Stimulated activated naive CD8-positive, alpha-beta T cell treated with anti-CD3 and anti-CD28 coated beads, Interleukin-15, Interleukin-2, amounts not matched to agents 100 U/mL and 50 U/mL, for 24 hours (primary cell): Measurements from ENCODE around the gene LBX2.

ENCODE experiments used
- ATAC-seq: fragments of 150-1000 bp; cut with Tn5 transposase; one replicate; pipeline ENCODE4 v1.10.0; 2021
- DNase-seq: peaks from one replicate; pipeline ENCODE4 v3.0.0; 2021

LBX2 gene, protein sequence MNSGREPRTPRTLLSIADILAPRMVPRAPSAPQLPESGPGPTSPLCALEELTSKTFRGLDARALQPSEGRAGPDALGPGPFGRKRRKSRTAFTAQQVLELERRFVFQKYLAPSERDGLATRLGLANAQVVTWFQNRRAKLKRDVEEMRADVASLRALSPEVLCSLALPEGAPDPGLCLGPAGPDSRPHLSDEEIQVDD

DNA sequence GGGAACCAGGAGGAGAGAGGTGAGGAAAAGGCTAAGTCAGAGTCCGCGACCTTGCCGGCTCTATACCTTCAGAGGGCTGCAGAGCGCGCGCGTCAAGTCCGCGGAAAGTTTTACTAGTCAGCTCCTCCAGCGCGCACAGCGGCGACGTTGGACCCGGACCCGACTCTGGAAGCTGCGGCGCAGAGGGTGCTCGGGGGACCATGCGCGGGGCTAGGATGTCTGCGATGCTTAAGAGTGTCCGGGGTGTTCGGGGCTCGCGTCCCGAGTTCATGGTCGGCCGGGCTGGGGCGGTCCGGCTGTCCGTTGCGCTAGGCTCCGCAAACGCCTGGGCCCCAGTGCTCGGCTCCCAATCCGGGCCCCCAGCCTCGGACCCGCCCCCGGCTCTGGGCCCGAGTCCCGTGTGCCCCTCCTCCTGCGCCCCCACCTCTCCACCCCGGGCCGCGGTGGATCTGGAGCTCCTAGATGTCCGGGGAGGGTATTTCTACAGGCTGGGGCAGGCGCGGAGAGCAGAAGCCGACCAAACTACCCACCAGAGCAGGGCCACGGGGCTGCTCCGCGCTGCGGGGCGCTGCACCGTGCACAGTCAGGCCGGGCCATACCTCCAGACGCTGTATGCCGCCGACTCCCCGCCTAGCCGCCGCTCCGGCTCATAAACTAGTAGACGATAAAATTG, at the start of gene LBX2:
LBX2 (minus strand) TSS at position 337 of the 673 bp plus-strand sequence; CDS start at position 271, 66 bp downstream.
- ATAC-seq, result peak; percentile 38

DNA sequence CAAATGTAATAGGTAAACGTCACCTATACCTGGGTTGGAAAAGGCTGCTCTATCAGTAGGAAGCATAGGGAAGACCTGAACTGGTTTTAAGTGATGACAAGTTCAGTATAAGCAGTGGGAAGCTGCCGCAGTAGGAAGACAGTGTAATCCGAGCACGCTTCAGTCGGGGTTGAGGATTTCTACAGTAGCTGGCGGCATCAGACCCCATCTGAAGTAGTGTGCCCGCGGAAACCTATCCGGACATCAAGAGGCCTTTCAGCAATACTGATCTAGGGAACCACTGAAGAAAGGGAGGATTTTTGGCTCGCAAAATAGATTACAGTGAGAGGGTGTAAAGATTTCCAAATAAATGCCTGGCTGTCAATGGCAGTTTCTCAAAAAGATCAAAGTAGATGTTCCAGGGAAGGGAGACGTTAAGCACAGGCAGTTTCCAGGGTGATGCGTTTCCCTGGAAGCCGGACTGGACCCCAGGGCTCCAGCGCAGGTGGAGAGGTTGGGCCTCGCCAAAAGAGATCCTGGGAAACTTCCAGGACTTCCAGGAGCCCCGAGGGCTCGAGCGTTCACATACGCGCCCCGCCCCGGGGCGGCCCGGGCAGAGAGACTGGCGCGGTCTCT, 49.0 kb upstream of the LBX2 start:
- ATAC-seq, result no peak
- DNase-seq, result no peak

More for the DNA sequence above, at the start of gene LBX2:
- peak; percentile 54 for DNase-seq

DNA sequence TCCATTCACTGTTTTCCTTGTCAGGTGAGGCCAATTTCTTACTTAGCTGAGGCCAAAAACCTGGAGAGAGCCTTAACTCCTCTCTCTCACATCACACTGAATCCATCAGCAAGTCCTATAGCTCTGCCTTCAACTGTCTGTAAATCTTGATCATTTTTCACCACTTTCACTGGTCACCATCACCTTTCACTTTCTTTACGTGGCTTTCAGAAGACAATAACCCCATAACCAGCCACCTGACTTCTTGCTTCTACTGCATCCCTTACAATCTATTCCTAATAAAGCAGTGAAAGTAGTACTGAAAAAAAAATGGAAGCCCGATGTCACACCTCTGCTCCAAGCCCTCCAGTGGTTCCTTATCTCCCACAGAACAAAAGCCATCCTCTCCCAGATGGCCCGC, 46.6 kb upstream of the LBX2 start:
- no peak for DNase-seq
- ATAC-seq, result no peak

DNA sequence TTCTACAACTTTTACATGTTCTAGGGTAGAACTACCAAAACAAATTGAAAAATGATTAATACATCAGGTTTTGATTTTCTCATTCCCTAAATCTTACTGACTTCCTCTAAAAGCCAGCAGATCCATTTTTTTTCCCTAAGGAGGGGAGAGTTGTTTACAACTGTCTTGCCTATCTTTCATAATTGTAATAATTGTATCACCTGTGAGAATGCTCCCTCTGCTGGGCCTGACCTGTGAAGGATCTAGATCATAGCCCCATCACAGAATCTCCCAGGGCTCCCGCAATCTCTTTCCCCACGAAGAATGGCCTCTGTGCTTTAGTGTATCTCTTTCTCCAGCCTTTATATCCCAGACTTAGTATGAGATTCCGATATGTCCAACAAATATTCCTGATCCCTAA, 45.2 kb upstream of the LBX2 start:
- no peak for DNase-seq
- no peak for ATAC-seq

DNA sequence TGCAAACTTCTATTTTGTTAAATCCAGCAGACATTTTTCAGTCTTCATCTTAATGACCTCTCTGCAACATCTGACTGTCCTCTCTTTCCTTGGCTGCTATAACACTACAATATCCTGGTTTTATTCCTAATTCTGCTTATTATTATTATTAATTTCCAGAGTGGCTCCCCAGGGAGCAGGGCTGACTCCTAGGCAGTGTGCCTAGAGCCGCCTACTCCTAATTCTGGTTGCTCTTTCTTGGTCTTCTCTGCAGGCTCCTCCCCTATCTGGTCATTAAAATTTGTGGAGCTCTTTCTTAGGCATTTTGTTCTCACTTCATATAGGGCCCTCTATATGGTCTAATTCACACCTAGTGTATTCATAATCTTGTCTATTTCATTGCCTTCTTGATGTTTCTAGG, 43.6 kb upstream of the LBX2 start:
- ATAC-seq, result no peak

DNA sequence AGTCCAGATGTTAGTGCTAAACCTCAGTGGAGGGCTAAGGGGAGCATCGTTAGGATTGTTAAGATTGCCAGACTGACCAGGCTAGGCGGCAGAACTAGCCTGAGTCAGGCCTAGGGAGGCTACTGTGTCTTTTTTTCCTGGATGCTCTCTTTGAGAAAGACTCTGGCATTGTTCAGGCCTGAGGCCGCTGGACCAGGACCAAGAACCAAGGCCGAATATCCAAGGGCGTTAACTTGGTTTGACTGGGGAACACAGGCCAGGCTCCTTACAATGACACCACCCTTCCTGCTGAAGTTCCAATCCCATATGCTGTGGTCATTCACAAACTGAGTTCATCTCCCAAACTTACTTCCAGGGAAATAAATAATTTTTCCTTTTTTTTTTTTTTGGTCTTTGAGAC, 40.9 kb upstream of the LBX2 start:
- no peak for DNase-seq

More for the DNA sequence above, 43.6 kb upstream of the LBX2 start:
- no peak for DNase-seq

DNA sequence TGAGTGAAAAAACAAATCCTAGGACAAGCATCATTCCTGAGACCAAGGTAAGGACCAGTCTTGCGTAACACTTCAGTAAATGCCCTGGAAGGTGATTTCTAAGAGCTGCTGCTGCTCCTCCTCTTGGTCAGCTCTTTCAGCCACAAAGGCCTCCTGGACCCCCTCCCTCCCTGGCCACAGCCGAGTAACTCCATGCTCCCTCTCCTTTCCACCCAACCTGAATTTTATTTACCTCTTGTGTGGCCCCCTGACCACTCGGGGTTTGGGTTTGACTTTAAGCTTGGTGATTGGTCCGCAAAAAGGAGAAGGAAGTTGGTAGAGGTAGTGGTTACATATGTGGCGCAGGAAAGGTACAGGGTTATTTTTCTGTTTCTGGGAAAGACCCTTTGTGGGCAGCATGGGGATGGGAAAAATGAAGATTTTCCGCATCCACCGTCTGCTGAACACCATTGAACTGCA, 39.5 kb upstream of the LBX2 start:
- no peak for DNase-seq
- ATAC-seq, result no peak

More for the DNA sequence above, 40.9 kb upstream of the LBX2 start:
- no peak for ATAC-seq

DNA sequence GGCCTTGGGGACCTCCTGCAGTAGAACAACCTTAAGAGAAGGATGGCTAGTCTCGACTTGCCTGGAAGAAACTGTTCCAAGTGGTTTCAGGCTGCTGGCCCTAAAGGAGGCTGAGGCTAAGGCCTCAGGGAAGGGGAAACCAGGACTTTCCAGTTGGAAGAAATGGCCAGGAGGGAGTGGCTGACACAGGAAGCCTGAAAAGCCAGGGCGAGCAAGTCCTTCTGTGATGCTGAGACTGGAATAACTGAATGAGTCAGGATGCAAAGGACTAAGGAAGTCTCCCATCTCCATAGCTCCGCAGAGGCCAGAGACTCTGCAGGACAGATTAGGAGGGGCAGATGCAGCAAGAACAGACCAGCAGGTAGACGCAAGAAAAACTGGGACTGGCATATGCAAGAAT, 37.7 kb upstream of the LBX2 start:
- ATAC-seq (no peak), DNase-seq (no peak)

DNA sequence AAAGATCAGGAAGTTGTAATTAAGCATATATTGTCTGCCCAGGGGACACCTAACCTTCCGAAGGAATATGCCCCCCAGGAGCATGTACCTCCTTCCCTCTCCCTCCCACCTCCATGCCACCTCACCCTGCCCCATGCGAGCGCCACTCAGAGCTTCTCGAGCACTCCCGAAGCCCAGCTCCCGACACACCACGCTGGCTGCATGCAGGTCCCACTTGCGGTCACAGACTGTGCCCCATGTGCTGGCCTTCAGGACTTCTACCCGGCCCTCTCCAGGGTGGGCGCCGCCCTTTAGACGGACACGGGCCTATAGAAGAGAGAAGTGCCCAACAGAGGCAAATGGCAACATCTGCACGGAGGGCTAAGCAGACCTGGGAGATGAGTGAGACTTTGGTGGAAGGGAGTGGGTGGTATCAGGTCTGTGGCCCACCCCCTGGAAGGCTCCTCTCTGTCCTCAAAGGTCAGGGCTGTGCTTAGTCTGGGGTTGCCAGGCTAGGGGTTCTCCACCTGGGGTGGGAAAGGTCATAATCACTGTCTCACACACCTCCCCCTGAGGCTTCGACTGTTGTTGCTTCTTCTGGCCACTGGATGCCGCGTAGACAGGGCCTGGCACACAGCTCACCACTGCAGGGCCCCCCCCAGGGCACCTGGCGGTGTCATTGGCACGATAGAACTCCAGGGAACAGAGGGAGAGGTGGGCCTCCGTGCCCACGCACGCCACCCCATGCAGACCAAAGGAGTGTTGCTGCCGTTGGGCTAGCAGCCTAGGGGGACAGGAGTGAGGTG, 37.0 kb upstream of the LBX2 start:
- peak; percentile 68 for ATAC-seq
- no peak for DNase-seq

DNA sequence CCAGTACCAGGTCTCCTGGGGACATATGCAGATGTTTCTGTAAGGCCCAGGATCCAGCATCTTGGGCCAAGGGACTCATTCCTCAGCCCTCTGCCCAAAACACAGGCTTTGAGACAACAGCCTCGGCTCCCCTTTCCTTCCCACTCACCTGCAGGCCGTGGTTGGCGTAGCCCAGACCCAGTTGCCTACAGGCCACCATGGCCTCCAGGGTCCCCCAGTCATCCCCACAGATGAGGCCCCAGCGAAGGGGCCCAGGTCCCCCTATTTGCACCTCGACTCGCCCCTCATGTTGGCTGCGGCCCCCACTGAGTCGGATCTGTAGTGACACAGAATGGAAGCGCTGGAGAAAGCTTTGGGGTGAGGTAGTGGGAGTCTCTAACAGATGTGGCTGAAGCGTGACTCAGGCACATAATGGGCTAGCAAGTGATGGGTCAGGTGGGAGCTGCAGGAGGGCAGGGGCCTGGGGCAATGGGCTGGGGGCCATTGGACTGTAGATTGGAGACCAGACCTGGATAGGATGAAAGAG, 36.1 kb upstream of the LBX2 start:
- DNase-seq, result no peak
- no peak for ATAC-seq

DNA sequence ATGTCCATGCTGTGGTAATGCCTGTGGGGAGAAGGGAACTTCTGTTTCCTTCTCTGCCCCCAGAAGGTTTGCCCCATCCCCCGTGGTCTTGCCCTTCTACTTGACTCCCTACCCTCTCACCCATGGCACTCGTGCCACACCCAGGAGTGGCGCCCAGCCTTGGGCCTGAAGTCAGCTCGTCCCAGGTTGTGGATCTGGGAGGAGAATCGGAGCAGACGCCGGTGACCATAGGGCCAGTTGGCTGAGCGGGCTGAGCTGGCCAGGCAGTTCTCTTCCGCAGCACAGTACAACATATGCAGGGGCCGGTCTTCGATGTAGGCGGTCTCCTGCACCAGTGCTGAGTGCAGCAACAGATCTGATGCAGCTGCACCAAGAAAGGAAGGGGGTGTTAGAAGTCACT, 35.0 kb upstream of the LBX2 start:
- ATAC-seq (no peak), DNase-seq (no peak)

DNA sequence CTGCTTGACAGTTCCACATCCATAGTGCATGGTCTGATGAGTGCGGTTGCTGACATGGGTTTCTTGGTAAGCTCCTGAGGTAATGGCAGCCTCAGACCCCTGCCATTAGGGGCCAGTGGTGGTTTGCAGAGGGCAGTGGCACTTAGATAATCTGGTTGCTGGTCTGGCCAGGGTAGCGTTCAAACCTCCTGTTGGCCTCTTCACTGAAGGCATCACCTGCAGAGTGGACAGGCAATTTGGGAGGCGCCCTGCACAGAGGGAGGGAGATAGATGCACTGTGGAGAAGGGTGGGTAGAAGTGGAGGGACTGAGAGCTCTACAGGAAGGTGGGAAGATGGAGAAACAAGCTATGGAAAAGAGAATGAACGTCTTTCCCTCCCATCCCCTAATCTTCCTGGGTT, 34.1 kb upstream of the LBX2 start:
- ATAC-seq (no peak), DNase-seq (no peak)

DNA sequence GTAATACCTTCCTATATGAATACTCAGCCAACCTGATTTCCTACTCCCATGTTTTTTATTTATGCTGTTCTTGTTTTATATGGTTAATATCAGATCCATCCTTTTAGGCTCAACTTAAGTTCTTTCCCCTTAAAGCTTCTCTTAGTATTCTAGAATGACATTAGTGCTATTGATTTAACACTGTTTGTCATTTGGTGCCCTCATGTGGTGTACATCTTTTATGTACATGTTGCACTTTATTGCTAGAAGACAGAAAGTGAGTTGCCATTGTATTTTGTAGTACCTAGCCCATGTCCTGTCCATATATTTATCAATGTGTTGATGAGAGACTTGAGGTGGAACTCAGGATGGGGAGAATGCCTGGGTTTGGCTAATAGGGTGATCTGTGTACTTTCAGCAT, 32.8 kb upstream of the LBX2 start:
- ATAC-seq (no peak), DNase-seq (no peak)

DNA sequence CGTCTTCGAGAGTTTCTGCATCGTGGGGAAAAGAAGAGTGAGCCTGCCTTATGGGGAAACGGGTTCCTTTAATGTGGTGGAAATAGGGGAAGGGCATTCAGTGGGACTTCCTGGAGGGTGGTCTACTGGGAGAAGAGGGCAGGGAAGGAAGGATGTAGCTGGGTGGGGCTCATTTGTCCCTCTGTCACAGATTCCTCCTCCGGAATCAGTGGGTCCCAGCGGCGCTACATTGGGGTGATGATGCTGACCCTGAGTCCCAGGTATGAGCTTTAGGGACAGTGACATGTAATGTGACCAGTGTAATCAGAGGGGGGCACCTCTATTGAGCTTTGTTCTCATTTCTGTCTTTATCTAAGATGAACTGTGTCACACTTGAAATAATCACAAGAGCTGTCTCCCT, 32.3 kb upstream of the LBX2 start:
- no peak for ATAC-seq
- no peak for DNase-seq

DNA sequence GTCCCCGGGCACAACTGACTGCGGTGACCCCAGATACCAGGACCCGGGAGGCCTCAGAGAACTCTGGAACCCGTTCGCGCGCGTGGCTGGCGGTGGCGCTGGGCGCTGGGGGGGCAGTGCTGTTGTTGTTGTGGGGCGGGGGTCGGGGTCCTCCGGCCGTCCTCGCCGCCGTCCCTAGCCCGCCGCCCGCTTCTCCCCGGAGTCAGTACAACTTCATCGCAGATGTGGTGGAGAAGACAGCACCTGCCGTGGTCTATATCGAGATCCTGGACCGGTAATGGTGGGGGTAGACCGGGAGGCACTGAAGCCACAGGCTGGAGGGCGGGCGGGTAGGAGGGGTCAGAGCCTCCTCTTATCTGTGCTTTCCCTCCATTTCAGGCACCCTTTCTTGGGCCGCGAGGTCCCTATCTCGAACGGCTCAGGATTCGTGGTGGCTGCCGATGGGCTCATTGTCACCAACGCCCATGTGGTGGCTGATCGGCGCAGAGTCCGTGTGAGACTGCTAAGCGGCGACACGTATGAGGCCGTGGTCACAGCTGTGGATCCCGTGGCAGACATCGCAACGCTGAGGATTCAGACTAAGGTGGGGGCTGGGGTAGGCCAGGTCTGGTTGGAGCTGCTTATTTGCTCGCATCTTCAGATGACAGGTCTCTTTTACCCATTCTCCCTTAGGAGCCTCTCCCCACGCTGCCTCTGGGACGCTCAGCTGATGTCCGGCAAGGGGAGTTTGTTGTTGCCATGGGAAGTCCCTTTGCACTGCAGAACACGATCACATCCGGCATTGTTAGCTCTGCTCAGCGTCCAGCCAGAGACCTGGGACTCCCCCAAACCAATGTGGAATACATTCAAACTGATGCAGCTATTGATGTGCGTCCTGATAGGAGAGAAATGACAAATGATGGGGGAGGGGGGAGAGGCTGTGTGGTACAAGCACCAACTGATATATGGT, 31.1 kb upstream of the LBX2 start:
- peak; percentile 62 for DNase-seq
- peak; percentile 32 for ATAC-seq

DNA sequence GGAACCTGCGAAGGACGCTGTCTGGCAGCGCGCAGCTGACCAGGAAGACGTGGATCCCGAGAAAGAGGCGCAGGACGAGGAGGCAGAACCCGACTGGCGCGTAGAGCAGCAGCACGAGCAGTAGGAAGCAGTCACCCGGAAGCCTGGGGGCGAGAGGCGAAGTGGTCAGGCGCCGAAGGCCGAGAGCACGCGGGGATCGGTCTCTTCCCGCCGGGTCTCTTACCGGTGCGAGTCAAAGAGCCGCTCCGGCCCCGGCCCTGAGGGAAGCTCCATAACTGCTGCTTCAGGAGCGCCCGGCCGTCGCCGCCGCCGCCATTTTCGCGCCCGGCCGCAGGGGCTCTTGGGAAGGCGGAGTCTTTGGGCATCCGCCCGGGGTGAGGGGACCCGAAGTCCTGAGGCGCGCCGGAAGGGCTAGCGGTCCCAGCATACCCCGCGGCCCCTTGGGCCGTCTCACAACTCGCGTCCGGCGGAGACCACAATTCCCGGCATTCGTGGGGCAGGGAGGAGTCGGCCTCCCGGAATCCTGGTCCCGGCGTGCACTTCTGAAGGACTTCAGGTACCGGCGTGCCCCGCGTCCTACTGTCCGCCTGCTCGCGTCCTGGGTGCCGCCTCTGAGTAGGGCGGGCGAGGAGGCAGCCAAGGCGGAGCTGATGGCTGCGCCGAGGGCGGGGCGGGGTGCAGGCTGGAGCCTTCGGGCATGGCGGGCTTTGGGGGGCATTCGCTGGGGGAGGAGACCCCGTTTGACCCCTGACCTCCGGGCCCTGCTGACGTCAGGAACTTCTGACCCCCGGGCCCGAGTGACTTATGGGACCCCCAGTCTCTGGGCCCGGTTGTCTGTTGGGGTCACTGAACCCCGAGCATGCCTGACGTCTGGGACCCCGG, 30.2 kb upstream of the LBX2 start, which contains the start of the genes AUP1 and HTRA2:
AUP1 (minus strand) TSS at position 350 of the 882 bp plus-strand sequence; CDS start at position 273, 77 bp downstream.
HTRA2 (plus strand) TSS at position 577 of the 882 bp plus-strand sequence; CDS start at position 651, 74 bp downstream.
- peak; percentile 93 for DNase-seq
- peak; percentile 92 for ATAC-seq

DNA sequence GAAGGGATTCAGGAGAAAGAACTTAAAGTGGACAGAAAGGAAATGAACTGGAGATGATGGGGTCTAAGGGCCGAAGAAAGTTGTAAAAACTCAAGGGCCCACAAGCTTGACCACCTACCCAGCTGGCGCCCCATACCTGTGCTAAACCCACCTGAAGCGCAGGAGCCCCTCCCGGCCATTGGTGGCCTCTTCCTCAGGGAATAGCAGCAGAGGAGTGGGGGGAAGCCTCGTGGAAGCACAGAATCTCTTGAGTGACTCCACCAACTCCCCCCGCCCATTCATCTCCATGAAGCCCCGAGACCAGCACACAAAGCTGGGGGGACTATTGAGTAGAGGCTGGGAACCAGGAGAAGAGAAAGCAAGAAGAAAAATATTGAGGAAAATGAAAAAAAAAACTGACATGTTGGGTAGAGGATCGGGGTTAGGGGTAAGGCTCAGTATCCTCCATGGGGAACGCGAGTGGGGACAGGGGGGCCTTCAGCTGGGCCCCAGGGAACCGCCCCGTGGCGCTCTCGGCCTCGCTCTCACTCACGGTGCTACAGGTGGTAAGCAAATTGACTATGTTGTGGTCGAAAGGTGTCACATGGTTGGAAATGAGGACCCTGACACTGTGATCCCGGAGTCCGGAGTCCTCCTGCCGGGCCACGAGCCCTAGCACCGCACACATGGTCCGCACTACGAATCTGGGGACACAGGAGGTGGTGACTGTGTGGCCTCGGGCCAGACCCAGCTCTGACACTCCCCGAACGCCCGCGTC, 29.4 kb upstream of the LBX2 start:
- DNase-seq (peak; percentile 34), ATAC-seq (no peak)

DNA sequence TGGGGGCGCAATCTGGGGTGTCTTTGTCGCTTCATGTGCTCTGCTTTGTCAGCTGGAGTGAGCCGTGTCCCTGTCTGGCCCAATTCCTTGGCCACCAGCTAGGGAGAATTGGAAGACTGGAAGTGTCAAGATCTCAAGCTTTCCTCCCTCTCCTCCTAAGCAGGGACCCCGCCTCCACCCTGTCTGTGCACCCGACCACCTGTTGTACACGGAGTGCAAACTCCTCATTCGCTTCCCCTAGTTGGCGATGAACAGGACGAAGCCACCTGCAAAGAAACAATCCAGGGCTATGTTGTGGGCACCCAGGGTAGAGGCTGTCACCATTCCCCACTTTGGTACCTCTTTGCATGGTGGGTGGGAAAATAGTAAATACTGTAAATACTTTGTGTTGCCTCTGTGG, 28.3 kb upstream of the LBX2 start:
- DNase-seq (no peak), ATAC-seq (no peak)

DNA sequence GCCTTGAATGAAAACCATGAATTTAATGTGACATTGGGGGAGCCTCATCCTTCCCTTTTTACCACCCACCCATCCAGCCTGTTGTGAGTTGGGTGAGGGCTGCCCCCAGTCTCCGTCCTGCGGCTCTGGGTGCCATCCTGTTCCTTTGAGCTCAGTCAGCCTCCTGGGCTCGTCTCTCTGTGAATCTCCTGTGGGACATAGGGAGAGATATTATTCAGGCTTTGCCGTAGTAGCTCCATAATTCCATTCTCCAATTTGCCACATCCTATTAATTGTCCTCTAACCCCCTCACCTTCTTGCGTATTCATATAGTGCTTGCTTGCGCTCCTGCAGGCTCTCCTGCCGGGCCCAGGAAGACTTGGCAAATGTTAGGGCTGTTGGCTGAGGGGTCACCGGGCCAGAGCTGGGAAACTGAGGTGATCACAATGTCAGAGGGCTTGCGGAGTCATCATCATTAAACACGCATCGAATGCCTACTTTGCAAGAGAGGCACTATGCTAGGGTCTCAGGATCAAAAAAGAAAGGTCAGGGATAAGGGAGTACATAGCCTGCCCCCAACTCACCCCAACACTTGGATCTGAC, 27.3 kb upstream of the LBX2 start:
- ATAC-seq (no peak), DNase-seq (no peak)
